MM.1S (cell line): Measurements from ENCODE around the gene CHAMP1.

Source experiments
- EZH2phosphoT487 ChIP-seq: fragments of 300-600 bp; sonication (generic); IDR thresholded peaks from 2 replicates; pipeline ENCODE4 v1.6.1; 2018; ENCODE audit warnings: antibody characterized with exemption, low read length
- TF ChIP-seq, protein P1 (sequence below): fragments of 300-600 bp; sonication (generic); IDR thresholded peaks from 2 replicates; pipeline ENCODE4 v1.5.1; 2016; ENCODE audit warnings: antibody characterized with exemption, low read length, mixed read lengths

DNA sequence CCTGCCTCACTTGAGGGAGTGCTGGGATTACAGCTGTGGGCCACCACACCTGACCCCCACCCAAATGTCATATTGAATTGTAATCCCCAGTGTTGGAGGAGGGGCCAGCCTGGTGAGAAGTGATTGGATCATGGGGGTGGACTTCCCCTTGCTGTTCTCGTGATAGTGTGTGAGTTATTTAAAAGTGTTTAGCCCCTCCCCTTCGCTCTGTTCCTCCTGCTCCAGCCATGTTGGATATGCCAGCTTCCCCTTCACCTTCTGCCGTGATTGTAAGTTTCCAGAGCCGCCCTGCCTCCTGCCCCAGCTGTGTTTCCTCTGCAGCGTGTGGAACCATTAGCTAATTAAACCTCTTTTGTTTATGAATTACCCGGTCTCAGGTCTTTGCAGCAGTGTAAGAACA, 13.7 kb downstream of the CHAMP1 start:
- TF ChIP-seq, protein P1, sequence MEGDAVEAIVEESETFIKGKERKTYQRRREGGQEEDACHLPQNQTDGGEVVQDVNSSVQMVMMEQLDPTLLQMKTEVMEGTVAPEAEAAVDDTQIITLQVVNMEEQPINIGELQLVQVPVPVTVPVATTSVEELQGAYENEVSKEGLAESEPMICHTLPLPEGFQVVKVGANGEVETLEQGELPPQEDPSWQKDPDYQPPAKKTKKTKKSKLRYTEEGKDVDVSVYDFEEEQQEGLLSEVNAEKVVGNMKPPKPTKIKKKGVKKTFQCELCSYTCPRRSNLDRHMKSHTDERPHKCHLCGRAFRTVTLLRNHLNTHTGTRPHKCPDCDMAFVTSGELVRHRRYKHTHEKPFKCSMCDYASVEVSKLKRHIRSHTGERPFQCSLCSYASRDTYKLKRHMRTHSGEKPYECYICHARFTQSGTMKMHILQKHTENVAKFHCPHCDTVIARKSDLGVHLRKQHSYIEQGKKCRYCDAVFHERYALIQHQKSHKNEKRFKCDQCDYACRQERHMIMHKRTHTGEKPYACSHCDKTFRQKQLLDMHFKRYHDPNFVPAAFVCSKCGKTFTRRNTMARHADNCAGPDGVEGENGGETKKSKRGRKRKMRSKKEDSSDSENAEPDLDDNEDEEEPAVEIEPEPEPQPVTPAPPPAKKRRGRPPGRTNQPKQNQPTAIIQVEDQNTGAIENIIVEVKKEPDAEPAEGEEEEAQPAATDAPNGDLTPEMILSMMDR, result no peak
- no peak for TF ChIP-seq EZH2phosphoT487
